ENCODE measurements around the gene ADCK1. TPM values are rescaled to one million over a fixed set of nuclear protein-coding genes. Genes with fewer than 3 reads are reported as not detected.
A peak's percentile ranks its signal among the peaks of the same experiment; 100 is the strongest.

ADCK1 gene
- total and polyA plus RNA-seq, 9 of the 15 experiments (the other 6 are each of a cell fraction or from before 2014, with no cell fraction given): 2.8 to 8.9 (median 4.3) TPM

- 0 out of 2 replicates have a peak, but pooled peaks have one; percentile 8 for TF ChIP-seq VEZF1 (CRISPR knock-in tag; IDR thresholded peaks at IDR 0.05)
- TF ChIP-seq E2F6 (IDR thresholded peaks at IDR 0.05; ENCODE audit: borderline replicate concordance in 1 of 2, extremely low read depth in 1 of 2, insufficient read depth in 1 of 2, insufficient read length in 1 of 2, low read depth in 1 of 2, low read length in 1 of 2, poor library complexity in 1 of 2, severe bottlenecking in 1 of 2): peak in 1 of 2 experiments; percentile 8
- no peak for TF ChIP-seq ZNF277 (CRISPR knock-in tag; IDR thresholded peaks at IDR 0.05; ENCODE audit: borderline replicate concordance)
- TF ChIP-seq ZNF668 (CRISPR knock-in tag; IDR thresholded peaks at IDR 0.05): no peak
- TF ChIP-seq HNRNPLL (IDR thresholded peaks at IDR 0.05; ENCODE audit: low read depth, low read length, poor library complexity, severe bottlenecking): peak; percentile 54
- TF ChIP-seq FOXJ3 (CRISPR knock-in tag; IDR thresholded peaks at IDR 0.05): no peak
- TF ChIP-seq RBBP5 (IDR thresholded peaks at IDR 0.05; ENCODE audit: borderline replicate concordance, insufficient read depth, low read length, poor library complexity, severe bottlenecking): peak; percentile 83
- no peak for TF ChIP-seq ZC3H11A (IDR thresholded peaks at IDR 0.05; ENCODE audit: low read depth, low read length)
- peak; percentile 48; the same call in 1 of the 2 replicates for TF ChIP-seq SIN3B (IDR thresholded peaks at IDR 0.05; ENCODE audit: low read depth)
- peak in 1 of 2 experiments; percentile 74; a peak in 1 of 4 replicates for TF ChIP-seq TEAD1 (CRISPR knock-in tag; IDR thresholded peaks at IDR 0.05)
- peak in 2 of 3 experiments; percentile 15 to 90; a peak in 3 of 6 replicates for TF ChIP-seq ZBTB11 (CRISPR knock-in tag; IDR thresholded peaks at IDR 0.05)
- no peak for TF ChIP-seq ZNF644 (tag; IDR thresholded peaks at IDR 0.05; ENCODE audit: low read depth)
- TF ChIP-seq ATF1 (CRISPR knock-in tag; IDR thresholded peaks at IDR 0.05): no peak
- TF ChIP-seq ATF1 (tag; IDR thresholded peaks at IDR 0.05): peak; percentile 79
- peak; percentile 52 for TF ChIP-seq CREM (IDR thresholded peaks at IDR 0.05; ENCODE audit: low read depth)
- TF ChIP-seq ZSCAN32 (CRISPR knock-in tag; IDR thresholded peaks at IDR 0.05): no peak
- TF ChIP-seq ZNF830 (CRISPR knock-in tag; IDR thresholded peaks at IDR 0.05): no peak
- TF ChIP-seq EP300 (IDR thresholded peaks at IDR 0.05; ENCODE audit: low read length): no peak
- TF ChIP-seq TAF1 (IDR thresholded peaks at IDR 0.05; ENCODE audit: control insufficient read depth, extremely low read depth, insufficient read depth, low read length, severe bottlenecking): peak; percentile 75
These were observed 39.3 kb upstream of the ADCK1 start, which contains the start of gene SNW1 (continued) for GRCh38 chr14:77760381-77761204.

Measured in K562 (cell line).